HepG2 (cell line): Measurements from ENCODE around the gene CYP2A6.
"Not testable (repeated sequence)": the region's sequence is repeated elsewhere in the genome, so short reads cannot be mapped to it uniquely, and the experiment has no call there.

ENCODE experiments used
- ARHGAP35 ChIP-seq: sonication (generic); formaldehyde crosslinking; IDR thresholded peaks from 2 replicates; pipeline ENCODE4 v1.9.0; 2022; ENCODE audit warnings: mild to moderate bottlenecking, inconsistent platforms, moderate library complexity, missing genetic modification reagents, borderline replicate concordance
- ATF6 ChIP-seq: sonication (generic); formaldehyde crosslinking; conservative IDR thresholded peaks from 2 replicates; pipeline ENCODE4 v1.4.0; 2020; ENCODE audit warnings: missing genetic modification reagents
- CSRNP1 ChIP-seq: sonication (generic); formaldehyde crosslinking; IDR thresholded peaks from 2 replicates; pipeline ENCODE4 v1.8.1; 2023; ENCODE audit warnings: mild to moderate bottlenecking, missing genetic modification reagents
- CTCF ChIP-seq: sonication (generic); formaldehyde crosslinking; IDR thresholded peaks from 2 replicates; pipeline ENCODE4 v1.5.0; 2020; ENCODE audit warnings: mild to moderate bottlenecking, missing genetic modification reagents, moderate library complexity
- PHF21A ChIP-seq: sonication (generic); formaldehyde crosslinking; IDR thresholded peaks from 2 replicates; pipeline ENCODE4 v1.5.0; 2020; ENCODE audit warnings: mild to moderate bottlenecking, missing genetic modification reagents
- PITX1 ChIP-seq: sonication (generic); formaldehyde crosslinking; IDR thresholded peaks from 2 replicates; pipeline ENCODE4 v1.5.1; 2020; ENCODE audit warnings: mild to moderate bottlenecking, missing genetic modification reagents
- TBL1XR1 ChIP-seq: fragments of 150-350 bp; IDR thresholded peaks from 2 replicates; pipeline ENCODE4 v1.6.1; 2014; ENCODE audit warnings: borderline replicate concordance, low read length; ENCODE audit not compliant: partially characterized antibody
- YY1 ChIP-seq: IDR thresholded peaks from 2 replicates; pipeline ENCODE4 v1.6.1; 2011; ENCODE audit warnings: low read length, low read depth, moderate library complexity, mild to moderate bottlenecking; ENCODE audit not compliant: insufficient read depth, insufficient replicate concordance

- not testable (repeated sequence) for TF ChIP-seq CSRNP1 (CRISPR knock-in tag); YY1; CTCF; PITX1 (CRISPR knock-in tag); PHF21A; ATF6 (CRISPR knock-in tag); TBL1XR1; ARHGAP35
Measured at GRCh38 chr19:40842997-40843652, 7.1 kb downstream of the CYP2A6 start.
